ENCODE results near the gene CFAP92.
A peak's percentile ranks its signal among the peaks of the same experiment; 100 is the strongest.

CFAP92 gene

GRCh38 chr3:129023909-129024308 lies 30.0 kb upstream of the CFAP92 start:
- TF ChIP-seq CTCF (conservative IDR thresholded peaks at IDR 0.05): peak; percentile 77

GRCh38 chr3:129023008-129023358 lies 29.1 kb upstream of the CFAP92 start:
- no peak overlapping the region for H3K27ac ChIP-seq
- TF ChIP-seq CTCF (conservative IDR thresholded peaks at IDR 0.05): no peak

More at GRCh38 chr3:129023909-129024308, 30.0 kb upstream of the CFAP92 start:
- no peak overlapping the region for H3K27ac ChIP-seq

GRCh38 chr3:129022114-129023007 lies 28.5 kb upstream of the CFAP92 start:
- no peak overlapping the region for H3K27ac ChIP-seq
- no peak for TF ChIP-seq CTCF (conservative IDR thresholded peaks at IDR 0.05)

- TF ChIP-seq CTCF (conservative IDR thresholded peaks at IDR 0.05): no peak
These were observed 27.3 kb upstream of the CFAP92 start for GRCh38 chr3:129021140-129021551.

GRCh38 chr3:129020691-129021090 lies 26.8 kb upstream of the CFAP92 start:
- TF ChIP-seq CTCF (conservative IDR thresholded peaks at IDR 0.05): no peak
- no peak overlapping the region for H3K27ac ChIP-seq

More at GRCh38 chr3:129021140-129021551, 27.3 kb upstream of the CFAP92 start:
- no peak overlapping the region for H3K27ac ChIP-seq

- no peak for TF ChIP-seq CTCF (conservative IDR thresholded peaks at IDR 0.05)
- H3K27ac ChIP-seq: no peak overlapping the region
These were observed 25.4 kb upstream of the CFAP92 start for GRCh38 chr3:129019266-129019665.

GRCh38 chr3:129018751-129019150 lies 24.9 kb upstream of the CFAP92 start:
- TF ChIP-seq CTCF (conservative IDR thresholded peaks at IDR 0.05): no peak

More at GRCh38 chr3:129018751-129019150, 24.9 kb upstream of the CFAP92 start:
- no peak overlapping the region for H3K27ac ChIP-seq
